ENCODE measurements around the gene IGLON5.

IGLON5 gene

DNA sequence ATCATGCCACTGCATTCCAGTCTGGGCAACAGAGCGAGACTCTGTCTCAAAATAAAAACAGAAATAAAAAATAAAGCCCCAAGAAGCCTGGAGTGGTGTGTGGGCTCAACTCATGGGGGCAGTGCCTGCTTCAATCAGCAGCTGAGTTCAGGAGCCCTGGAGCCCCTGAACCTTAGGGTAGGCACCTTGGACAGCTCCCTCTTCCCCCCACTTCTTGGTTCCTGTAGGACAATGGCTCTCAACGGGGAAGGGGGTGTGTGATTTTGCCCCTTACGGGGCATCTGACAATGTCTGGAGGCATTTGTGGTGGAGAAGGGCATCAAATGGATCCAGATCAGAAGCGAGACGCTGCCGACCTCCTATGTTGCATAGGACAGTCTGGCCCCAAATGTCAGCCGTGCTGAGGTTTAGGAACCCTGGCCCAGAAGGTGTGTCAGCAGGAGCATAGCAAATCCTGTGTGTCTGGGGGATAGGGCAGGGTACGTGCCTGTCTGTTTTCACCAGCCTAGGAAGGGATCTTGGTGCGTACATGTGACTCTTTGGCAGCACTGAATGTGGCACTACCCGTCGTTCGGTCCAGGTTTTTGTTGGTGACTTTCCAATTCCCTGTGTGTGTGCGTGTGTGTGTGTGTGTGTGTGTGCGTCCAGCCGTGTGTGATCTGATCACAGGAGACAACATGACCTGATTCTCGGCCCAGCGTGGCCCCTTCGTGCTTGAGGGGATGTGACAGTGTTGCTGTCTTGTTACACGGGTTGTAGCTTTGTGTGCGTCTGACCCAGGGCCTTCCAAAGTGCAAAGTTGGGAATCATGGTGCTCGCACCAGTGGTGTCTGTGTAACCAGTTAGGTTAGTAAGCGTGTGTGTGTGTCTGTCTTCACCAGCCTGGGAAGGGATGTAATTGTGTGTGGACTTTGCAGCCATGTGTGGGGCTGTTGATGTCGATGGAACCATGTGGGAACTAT, 7.5 kb downstream of the IGLON5 start:
- peak in 2 of 14 donors; percentile 9 to 95 for DNase-seq

DNA sequence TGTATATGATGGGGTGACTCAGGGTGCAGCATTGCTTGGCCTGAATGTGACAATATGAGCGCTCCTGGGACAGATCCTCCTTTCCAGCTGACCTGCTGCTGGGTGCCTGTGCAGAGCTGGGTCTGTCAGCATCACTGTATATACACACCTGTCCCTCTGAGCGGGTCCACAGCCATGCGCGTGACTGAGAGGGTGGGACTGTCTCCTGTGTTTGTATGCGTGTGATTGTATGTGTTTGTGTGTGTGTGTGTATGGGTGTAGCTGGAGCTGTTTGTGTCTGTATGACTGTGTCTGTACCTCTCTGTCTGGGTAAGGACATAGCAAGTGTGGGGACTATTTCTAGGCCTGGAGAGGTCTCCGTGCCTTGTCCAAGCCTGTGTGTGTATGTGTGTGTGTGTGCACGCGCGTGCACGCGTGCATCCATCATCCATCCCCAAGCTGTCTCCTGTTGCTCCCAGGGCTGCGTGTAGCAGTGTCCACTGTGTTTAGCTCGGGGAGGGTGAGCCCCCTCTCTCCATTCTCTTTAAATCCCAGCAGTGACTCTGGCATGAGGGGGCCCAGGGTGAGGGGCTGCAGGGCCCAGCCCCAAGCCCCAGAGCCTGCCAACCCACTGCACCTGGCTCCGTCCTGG, 8.3 kb downstream of the IGLON5 start:
- peak in 1 of 14 donors; percentile 61 for DNase-seq

DNA sequence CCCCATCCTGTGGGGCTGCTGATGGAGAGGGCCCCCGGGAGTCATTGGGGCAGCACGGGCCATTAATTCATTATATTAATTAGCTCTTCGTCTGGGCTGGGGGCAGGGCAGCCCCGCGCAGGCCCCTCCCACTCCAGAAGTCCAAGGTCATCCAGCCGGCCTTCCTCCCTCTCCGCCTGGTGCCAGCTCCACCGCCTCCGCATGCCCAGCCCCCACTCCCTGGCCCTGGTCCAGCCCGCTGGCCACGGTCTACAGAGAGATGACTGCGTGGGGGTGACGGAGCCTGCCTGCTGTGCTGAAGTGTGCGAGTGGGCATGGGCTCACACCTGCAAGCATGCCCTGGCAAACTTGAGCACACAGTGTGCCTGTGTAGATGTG, 8.8 kb downstream of the IGLON5 start:
- DNase-seq = peak in 2 of 14 donors; percentile 6 to 28

DNA sequence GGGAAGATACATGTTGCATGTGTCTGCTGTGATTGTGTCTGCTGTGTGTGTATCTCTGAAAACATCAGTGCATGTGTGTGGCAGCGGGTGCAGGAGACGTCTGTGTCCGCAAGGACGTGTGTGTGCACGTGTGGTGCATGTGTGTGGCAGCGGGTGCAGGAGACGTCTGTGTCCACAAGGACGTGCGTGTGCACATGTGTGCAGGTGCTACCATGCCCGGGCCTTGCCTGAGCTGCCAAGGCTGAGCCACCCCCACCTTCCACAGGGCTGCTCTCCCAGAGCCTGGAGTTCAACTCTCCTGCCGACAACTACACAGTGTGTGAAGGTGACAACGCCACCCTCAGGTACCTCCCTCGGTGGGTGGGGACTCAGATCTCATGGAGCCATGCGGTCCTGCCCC, 10.4 kb downstream of the IGLON5 start:
- DNase-seq = peak in 1 of 14 donors; percentile 9

DNA sequence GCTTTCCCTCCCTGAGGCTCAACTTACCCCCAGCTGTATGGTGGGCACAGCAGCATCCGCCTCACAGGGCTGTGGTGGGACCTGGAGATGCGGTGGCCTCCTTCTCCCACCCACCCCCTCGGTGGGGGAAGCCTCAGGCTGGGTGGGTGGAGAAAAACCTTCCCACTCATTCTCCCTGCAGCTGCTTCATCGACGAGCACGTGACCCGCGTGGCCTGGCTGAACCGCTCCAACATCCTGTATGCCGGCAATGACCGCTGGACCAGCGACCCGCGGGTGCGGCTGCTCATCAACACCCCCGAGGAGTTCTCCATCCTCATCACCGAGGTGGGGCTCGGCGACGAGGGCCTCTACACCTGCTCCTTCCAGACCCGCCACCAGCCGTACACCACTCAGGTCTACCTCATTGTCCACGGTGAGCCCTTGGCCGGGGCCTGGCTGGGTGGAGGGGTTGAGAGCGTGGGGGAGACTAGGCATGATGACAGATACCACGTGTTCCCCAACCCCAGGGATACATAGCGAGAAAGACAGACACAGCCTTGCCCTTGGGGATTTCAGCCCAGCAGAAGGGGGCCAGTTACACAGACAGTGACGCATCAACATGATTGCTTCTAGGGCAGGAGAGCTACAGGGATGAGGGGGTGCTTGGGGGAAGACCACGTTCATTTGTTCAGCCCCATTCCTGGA, 12.2 kb downstream of the IGLON5 start:
- DNase-seq = no peak

DNA sequence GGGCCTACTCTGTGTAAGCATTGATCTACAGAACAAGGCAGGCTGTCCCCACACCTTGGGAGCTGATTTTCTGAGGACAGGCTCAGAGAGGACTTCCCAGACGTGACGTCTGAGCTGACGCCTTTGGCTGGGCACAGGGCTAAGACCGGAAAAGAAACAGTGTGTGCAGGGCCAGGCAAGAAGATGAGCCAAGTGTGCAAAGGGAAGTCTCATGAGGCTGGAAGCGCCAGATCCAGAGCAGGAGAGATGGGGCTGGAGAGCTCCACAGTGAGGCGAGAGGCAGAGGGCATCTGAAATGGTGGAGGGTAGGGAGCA, 12.7 kb downstream of the IGLON5 start:
- DNase-seq = peak in 1 of 14 donors; percentile 71

DNA sequence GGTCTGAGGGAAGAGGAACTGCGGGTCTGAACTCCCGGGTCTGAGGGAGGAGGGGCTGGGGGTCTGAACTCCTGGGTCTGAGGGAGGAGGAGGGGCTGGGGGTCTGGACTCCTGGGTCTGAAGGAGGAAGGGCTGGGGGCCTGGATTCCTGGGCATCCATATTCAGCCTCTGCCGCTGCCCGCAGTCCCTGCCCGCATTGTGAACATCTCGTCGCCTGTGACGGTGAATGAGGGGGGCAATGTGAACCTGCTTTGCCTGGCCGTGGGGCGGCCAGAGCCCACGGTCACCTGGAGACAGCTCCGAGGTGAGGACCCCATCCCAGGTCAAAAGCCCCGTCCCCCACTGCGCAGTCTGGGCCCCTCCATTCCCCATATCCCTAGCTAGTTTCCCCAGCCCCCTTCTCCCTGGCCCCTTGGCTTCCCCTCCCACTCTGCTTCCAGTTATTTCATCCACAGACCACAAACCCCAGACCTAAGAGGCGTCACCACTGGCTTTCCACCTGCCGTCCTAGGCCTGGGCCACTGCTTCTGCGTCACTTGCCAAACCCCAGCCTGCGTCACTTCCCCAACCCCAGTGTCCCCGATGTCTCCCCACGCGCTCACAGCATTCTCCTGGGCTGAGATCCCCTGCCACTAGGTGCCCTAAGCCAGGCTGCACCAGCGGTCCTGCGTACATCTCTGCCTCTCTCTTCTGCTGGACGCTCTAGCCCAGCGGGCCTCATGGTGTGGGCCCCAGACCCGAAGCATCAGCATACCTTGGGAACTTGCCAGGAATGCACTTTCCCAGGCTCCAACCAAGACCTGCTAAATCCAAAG, 13.9 kb downstream of the IGLON5 start:
- no peak for DNase-seq

DNA sequence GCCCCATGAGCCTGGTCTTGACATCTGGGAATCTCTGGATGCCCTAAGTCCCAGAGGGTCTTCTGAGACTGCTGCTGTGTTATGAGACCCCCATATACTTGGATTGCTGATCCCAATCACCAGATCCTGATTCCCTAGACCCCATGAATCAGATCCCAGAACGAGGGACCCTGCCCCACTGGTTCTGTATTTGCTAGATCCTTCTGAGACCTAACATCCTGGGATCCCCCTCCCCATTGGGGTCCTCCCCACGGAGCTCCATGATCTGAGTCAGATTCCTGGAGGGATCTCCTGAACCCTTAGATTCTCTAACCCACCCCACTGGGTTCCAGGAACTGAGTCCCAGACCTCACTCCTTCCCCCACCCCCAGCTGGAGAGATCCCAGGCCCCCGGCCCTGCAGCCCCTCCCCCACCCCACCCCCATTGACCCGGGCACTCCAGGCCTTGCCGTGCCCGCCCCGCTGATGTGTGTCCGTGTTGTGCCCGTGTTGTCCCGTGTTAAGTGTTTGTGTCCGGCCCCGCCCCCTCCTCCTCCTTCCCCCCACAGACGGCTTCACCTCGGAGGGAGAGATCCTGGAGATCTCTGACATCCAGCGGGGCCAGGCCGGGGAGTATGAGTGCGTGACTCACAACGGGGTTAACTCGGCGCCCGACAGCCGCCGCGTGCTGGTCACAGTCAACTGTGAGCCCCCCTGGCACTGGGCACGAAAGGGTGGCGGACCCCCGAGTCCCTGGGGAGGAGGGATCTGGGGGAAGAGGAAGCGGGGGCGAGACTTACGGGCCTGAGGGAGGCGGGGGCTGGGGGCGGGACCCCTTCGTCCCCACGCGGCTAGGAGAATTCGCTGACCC, 15.0 kb downstream of the IGLON5 start:
- DNase-seq = no peak

DNA sequence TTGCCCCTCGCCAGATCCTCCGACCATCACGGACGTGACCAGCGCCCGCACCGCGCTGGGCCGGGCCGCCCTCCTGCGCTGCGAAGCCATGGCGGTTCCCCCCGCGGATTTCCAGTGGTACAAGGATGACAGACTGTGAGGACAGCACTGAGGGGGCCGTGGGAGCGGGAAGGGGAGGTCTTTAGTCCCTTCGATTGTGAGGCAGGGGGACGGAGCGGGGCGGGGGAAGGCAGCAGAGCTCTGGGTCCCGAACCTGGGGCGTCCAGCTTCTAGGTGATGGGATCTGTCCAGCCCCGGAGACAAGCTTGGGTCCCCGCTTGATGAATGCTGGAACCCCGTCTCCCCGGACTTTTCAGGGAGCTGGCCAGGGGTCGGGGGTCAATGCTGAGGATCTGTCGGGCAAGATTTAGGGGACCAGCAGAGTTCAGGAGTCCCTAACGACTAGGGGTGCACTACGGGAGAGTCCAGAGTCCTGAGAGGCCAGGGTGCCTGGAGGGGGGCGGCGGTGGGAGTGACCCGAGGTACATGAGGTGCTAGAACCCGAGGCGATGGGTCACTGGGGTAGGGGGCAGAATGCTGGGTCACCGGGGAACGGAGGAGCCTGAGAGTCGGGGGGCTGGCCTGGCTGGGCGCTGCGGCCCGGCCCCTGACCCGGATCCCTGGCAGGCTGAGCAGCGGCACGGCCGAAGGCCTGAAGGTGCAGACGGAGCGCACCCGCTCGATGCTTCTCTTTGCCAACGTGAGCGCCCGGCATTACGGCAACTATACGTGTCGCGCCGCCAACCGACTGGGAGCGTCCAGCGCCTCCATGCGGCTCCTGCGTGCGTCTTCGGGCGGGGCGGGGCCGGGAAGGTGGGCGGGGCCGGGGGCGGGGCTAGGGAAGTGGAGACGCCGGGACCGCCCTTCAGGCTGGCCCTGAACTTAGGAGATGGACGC, 15.9 kb downstream of the IGLON5 start:
- peak in 2 of 14 donors; percentile 11 to 16 for DNase-seq

DNA sequence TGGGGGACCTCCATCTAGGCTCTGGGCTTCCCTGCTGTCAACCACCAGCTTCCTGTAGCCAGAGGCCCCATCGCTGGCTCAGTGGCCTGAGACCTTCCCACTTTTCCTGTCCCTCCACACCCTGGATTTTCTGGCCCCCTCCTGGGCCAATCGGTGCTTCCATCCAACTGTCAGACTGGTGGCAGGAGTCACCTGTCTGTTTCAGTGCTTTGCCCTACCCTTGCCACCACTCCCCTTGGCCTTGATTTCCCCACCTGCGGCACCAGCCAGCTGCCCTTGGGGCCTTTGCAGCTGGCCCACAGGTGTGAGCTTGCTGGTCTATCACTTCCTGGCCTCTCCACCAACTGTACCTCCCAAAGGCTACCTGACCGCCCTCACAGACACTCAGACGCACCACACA, 18.0 kb downstream of the IGLON5 start:
- no peak for DNase-seq

DNA sequence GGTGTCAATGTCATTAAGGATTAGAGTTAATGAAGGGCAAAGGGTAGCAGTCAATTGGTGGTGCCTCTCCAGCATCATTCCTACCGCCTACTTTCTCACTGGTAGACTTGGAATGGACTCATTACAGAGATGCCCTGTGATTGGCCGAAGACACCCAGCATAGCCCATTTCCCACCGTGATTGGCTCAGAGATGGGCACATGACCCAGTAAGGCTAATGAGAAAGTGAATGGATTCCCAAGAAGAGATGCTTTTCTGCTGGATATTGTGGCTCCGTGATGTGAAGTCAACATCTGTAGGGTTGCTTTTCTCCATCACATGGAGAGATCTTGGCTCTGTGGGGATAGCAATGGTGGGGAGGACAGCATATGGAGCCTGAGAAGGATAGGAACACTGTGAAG, 18.9 kb downstream of the IGLON5 start:
- DNase-seq = no peak

DNA sequence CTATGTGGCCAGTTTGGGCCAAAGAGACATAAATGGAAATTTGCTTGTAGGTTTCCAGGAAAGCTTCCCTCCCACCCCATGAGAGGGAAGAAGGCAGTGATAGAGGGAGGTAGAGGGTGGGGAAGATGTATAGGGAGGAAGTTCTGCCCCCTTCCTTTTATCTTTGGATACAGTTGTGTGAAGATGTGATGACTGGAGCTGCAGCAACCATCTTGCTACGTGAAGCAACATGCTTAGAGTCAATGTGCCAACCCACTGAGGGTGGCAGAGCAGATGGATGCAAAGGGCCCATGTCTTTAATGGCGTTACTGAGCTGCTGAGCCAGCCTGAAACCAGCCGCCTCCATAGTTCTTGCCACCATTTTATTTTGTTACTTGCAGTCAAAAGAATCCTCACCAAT, 19.7 kb downstream of the IGLON5 start:
- DNase-seq = no peak

DNA sequence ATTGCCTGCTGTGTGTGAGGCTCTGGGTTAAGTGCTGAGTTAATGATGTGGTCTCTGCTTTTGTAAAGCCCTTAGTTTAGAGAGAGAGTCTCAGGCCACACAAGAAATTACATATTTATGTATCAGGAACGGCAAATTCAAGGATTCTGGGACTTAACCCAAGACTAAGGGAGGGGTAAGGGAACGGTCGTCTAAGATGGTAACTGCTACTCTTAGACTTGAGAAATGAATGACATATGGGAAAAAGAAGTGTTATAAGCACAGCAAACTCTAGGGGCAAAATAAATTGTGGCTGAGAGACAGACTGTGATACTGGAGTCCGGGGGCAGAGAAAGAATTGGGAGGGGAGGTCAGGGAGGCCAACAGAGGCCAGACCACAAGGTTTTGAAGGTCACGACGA, 20.3 kb downstream of the IGLON5 start:
- DNase-seq = no peak

DNA sequence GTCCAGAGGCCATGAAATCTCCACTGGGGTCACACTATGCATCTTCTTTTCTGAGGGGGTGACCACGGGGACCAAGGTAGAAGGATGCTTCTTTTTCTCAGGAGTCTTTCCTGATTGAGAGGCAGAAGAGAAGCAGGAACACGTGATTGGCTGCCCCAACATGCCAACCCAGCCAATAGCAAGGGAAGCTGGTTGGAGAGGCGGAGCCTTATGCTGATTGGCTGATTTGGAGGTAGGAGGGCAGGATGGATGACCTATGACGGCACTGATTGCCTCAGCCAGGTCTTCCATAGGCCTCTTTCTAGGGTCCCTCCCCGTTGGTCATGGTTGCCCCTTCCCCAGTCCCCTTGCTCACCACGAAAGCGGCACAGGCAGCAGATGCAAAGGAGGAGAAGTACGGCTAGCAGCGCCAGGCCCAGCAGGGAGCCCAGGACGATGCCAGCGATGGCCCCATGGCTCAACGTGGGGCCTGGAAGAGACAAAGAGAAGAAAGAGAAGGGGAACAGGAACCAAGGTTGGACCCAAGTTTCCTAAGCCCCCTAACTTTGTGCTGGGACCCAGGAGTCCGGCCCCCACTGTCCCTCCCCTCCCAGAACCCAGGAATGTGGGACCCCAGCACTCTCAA, 22.5 kb downstream of the IGLON5 start:
- DNase-seq = peak in 3 of 14 donors; percentile 21 to 97 (median 33)

DNA sequence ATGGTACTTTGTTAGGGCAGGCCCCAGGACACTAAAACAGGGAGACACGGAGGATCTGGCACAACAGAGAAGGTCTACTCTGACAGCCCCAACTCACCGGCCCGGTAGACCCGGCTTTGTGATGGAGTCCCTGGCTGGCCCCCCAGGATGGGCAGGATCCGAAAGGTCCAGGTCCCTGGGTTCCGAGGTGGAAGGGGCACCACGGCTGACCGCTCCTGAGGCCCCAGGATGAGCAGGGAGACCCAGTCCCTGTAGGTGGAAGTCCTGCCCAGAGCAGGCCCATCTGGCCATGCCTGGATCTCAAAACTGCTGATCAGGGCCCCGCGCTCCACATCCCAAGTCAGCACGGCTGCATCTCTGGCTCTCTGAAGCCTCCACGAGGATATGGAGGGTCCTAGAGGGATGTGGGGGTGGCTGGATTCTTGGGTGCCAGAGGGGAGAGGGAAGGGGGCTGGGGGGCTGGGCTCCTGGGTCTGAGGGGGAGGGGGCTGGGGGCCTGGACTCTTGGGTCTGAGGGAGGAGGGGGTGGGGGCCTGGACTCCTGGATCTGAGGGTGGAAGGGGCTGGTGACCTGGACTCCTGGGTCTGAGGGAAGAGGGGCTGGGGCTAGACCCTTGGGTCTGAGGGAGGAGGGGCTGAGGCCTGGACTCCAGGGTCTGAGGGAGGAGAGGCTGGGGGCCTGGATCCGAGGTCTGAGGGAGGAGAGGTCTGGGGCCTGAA, 25.9 kb downstream of the IGLON5 start:
- no peak for DNase-seq

DNA sequence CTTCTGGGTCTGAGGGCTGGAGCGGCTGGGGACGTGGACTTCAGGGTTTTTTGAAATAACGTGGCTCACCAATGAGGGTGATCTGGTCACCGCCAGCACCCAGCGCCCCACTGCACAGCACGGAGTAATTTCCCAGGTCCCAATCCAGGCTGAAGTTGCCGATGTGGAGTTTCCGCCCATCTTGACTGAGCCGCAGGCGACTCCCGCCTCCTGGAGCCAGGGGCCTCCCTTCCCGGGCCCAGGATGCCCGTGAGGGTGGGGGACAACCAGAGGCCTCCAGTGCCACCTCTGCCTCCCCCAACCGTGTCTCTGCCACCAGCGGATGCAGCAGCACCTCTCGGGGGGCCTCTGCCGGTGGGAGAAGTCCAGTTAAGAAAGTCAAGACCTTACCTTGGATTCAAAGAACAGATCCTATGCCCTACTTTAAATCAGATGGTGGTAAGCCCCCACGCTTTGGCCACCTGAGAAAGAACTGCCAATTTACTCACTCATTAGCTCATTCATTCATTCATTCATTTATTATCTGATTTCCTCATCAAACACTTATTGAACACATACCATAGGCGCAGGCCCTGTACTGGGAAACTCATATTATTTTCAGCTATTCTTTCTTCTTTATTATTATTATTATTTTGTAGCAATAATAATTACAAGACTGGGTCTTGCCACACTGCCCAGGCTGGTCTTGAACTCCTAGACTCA, 26.6 kb downstream of the IGLON5 start:
- no peak for DNase-seq

DNA sequence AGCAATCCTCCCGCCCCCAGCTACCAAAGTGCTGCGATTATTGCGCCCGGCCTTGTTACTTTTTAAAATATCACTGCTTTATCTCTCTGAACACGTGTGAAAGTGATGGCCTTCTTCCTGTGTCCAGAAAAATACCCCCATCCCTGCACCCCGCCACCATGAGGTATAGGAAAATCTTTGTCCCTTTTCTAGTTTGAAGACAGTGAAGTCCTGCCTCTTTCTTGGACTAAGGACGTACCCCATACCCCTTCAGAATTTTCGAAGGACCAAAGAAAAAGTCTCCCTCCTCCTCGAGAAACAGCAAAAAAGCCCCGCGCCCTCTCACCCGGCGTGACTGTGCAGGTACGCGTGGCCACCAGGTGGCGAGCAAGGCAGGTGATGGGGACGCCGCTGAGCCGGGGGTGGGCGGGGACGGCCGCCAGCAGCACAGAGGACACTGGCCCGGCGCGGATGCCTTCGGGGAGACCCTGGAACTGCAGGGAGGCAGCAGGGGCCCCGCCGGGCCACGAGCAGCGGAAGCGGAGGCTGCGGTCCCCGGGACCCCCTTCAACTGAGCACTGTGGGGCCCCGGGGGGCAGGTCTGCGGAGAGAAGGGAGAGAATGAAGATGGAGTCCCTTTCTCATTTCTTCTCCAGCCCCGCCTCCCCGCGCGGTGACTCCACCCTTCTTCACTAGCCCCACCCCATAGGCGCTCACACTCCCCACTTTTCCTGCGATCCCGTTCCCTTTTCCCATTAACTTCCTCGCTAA, 27.3 kb downstream of the IGLON5 start:
- DNase-seq = peak in 12 of 14 donors; percentile 30 to 82 (median 59)

DNA sequence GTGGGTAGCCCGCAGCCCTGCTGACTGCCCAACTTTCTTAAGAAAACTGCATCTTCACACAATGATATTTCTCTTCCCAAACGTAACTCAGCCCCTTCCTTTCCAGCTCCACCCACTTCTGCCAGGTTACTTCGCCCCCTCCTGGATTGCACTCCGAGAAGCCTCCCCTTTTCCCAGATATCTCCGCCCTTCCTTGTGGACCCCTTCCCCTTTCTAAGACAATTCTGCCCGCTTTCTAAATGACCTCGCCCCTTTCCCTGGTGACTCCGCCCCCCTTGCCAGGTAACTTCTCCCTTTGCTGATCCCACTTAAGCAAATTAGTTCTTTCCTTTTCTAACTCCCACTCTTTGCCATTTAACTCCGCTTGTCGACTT, 27.9 kb downstream of the IGLON5 start:
- no peak for DNase-seq
